Middle frontal gyrus (tissue), 1 donor: ENCODE data around the gene ELF5.
A peak's percentile ranks its signal among the peaks of the same experiment; 100 is the strongest.

Experiments used
- DNase-seq: peaks from one replicate; pipeline ENCODE4 v3.0.0-alpha.2; 2015; ENCODE audit warnings: low spot score; ENCODE audit errors: extremely low spot score

The ELF5 gene

DNA sequence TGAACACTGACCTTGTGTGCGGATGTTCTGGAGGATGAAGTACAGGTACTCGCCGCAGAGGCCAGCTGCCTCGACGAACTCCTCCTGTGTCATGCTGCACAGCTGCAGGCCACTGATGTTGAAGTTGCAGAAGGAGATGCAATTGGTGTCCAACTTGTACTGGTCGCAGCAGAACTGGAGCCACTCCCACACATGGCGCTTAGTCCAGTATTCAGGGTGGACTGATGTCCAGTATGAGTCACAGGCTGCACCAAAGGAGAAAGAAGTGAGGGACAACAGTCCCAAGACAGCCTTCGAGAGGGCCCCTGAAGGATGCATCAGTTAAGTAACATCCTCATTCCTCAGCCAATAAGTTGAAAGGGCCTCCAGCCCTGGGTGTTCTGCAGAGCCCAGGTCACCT, 20.1 kb downstream of the ELF5 start:
- no peak for DNase-seq

DNA sequence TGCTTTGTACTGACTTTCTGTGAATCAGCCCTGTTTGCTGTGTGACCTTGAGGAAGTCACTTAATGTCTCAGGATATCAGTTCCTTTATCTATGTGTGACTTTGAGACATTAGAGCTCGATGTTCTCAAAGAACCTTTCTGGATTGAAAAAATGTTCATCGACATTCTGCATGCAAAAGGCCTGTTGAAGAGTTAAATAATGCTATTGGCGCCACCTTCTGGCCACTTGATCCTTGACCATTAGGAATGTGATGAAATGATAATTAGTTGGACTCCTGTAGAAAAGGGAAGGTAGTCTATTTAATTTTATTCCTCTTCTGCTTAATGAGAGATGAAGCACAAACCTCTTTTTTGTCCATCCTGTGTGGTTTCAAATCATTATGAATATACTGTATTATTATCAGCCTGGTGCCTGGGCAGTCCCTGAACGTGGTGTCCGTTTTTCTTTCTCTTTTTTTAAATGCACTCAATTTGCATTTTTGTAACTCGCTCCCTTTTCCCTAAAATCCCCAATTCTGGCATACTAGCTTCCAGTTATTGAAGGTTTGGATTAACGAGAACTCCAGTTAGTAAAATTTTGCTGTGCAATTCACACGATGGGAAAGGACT, 20.7 kb downstream of the ELF5 start:
- peak; percentile 55 for DNase-seq

DNA sequence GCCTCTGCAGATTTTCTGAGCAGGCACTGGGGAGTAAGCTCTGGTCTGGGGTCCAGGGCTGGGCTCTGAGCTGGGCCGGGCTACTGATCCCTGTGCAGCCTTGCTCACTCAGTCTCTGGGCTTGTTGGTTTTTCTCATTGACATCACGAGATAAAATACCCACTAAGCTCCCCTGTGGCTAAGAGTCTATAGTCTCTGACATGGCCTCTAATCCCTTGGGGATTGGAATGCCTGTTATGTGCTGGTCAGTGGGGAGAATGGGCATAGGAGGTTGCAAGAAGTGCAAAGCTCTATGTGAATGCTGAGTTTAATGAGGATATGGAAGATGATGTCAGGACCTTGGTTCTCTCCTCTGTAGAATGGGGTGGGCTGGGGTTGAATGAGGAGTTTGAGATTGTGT, 23.3 kb downstream of the ELF5 start:
- DNase-seq: no peak

DNA sequence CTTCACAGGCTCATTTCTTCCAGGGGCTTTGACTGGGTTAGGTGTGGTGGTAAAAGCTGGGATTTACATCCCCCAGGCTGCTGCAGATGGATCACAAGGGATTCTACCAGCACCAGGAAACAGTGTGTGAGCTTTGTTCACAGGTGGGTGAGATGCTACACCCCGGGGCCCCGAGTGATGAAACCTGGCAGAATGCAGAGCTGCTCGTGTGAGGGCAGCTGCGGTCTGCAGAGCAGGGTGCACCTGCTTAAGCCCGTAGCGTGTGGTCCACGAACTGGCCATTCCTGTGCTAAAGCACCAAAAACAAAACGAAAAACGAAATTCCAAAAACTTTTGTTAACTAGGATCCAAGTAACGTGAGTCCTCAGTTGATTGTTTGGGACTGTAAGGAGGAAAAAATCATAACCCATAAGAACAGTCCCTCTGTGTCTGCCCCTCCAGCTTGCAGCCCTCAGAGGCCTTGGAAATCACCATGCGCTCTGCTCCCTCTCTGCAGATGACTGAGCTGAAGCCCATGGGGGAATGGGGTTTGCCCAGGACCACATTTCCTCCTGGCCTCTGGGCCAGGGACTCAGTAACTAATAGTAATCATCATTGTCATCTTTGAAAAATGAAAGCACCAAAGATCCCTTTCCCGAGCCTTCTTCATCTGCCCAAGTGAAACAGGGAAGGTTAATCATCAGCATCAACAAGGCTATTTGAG, 24.6 kb downstream of the ELF5 start:
- DNase-seq: no peak

DNA sequence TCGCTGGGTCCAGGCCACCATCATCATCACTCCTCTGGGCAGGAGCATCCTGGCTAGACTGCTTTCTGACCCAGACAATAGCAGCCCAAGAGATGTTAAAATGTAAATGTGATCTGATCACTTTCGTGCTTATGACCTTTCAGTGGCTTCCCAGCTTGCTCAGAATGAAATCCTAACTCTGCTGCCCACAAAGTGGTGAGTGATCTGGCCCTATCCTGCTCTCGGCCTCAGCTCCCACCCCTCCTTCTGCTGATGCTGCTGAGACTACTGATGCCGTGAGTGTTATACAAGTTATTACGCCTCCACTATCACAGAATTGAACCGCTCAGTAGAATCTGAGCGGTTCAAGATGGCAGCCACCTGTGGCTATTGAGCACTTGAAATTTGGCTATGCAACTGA, 26.2 kb downstream of the ELF5 start:
- DNase-seq: no peak

DNA sequence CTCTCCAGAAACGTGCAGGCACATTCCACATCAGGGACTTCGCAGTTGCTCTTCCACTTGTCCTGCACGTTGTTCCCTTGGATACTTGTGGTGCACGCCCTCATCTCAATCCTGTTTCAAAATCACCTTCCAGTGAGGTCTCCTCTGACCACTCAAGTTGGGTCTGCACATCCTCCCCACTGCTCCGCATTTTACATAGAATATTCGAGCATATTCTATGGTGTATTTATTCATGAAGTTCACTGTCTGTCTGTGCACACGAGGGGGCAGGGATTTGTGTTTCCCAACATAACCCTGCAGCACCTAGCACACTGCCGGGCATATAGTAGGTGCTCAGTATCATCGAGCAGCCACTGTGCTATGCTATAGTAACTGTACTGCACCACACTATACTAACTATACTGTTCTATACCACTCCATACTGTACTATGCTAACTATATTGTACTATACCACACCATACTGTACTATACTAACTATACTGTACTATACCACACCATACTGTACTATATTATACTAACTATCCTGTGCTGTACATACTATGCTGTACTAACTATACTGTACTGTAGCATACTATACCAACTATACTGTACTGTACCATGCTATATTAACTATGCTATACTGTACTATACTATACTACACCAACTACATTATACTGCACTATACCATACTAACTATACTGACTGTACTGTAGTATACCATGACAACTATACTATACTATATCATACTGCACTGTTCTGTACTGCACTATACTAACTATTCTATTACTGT, 30.3 kb downstream of the ELF5 start:
- no peak for DNase-seq

DNA sequence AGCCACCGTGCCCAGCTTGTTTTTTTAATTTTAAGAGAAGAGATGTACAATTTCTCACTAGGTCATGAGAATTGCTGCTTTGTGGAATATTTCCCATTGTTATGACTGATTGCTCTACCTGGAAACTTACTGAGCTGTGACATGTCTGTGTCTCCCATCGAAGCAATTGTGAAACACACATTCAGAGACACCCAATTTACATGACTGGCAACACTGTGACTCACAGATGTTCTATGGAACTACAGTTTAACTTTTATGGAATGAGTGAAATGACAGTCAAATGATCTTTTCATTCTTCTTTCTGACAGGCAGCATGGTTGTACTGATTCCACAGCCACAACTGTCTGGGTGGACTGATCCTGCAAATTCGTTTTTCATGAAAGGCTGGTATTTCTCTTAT, 32.3 kb downstream of the ELF5 start:
- no peak for DNase-seq

DNA sequence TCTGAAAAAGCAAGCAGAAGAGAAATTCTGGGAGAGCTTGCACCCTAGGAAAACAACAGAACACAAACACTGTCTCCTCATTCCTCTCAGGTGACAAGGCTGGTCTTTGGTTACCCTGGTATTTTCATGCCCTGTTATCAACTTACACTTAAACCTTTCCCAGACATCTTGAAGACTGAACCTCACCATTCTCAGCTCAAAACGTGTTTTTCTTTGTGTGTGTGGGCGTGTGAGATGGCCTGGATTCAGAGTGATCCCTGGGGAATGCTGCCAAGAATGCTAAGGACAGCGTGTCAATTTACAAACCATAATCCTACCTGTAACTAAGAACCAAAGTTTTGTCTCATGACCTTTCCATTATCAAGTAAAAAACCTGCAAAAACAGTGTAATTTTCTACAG, 33.3 kb downstream of the ELF5 start:
- DNase-seq: no peak

DNA sequence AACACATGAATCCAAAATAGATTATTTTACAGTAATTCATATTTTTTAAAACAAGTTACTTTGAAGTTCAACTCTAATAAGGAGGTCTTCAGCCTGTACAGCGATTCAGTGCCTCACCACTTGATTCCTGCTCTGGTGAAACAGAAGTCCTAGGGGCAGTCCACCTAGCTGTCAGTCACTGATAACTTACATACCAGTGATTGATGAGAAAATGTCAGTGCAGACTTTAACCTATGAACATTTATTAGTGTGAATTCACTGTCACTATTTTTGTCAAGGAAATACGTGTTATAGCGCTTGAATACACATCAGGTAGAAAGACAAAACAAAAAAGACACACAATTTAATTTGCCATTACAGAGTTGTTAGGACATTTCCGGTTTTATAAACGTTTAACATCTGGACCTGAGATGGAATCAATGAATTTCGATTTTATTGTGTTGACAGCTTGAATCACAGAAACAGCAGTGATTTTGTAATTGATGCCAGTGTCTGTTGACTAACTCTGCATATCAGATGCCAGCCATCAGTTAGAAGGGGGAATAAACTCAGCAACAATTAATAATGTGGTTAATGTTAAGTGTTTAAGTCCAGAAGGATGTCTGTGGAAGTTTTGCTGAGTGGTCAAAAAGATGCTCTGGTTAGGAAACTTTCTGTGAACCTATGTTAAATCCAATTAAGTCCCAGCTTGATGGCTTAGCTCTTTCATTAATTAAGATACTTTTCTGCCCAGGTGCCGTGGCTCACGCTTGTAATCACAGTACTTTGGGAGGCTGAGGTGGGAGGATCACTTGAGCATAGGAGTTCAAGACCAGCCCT, 34.5 kb downstream of the ELF5 start:
- DNase-seq: no peak

DNA sequence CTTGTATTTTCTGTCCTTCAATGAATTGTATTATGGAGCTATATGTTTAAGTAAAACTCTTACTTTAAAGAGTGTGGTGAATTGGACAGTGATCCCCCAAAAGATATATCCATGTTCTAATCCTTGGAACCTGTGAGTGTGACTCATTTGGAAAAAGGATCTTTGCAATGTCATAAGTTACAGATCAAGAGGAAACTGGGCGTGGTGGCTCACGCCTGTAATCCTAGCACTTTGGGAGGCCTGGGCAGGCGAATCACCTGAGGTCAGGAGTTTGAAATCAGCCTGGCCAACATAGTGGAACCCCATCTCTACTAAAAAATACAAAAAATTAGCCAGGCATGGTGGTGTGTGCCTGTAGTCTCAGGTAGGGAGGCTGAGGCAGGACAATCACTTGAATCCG, 36.7 kb downstream of the ELF5 start:
- no peak for DNase-seq

DNA sequence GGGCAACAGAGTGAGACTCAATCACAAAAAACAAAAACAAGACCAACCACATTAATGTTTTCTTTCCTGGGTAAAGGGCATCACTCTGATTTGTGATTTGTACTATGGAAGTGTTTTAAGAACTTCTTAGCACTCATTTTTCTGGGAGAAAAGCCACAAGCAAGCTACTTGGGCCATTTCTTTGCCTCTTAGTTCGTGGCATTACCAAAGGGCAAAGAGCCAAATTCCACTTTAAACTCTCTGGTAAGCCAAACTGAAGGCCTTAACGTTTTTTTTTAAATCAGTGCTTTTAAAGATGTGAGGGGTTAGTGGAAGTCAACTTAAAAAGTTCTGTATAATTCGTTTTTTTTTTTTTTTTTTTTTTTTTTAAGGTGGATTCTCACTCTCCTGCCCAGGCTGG, 37.9 kb downstream of the ELF5 start:
- DNase-seq: no peak

DNA sequence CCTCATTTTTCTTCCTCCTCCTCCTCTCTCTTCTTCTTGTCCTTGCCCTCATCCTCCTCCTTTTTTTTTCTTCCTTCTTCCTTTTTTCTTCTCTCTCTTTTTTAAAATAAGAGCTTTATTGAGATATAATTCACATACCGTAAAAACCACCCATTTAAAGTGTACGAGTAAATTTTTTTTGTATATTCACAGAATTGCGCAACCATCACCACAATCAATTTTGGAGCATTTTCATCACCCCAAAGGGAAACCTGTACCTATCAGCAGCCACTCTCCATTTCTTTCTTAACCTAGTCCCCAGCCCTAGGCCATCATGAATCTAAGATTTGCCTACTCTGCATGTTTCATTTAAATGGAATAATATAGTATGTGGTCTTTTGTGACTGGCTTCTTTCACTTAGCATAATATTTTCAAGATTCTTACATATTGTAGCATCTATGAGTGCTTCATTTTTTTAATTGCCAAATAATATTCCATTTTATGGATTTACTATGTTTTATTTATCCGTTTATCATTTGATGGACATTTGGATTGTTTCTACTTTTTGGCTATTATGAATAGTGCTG, 39.9 kb downstream of the ELF5 start:
- no peak for DNase-seq

DNA sequence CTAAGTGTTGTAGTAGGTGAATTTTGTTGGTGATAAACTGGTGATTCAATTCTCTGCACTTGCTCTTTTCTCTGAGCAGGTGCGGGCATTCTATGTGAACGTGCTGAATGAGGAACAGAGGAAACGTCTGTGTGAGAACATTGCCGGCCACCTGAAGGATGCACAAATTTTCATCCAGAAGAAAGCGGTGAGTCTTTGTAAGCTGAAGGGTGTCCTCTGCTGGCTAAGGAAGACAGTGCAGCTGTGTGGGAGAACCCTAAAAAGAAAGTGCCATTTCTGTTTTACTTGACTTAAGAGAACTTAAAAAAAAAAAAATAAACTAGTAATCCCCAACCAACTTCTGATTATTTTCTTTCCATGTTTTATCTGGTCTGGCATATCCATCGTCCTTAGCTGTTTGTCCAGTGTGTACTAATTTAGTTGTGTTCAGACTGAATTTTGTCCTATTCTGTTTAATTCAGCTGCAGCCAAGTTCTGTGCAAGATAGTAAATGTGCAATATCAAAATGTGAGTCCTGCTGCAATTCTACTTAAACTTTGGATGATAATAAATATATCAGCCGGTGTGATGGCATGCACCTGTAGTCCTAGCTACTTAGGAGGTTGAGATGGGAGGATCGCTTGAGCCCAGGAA, 45.3 kb downstream of the ELF5 start:
- DNase-seq: no peak

DNA sequence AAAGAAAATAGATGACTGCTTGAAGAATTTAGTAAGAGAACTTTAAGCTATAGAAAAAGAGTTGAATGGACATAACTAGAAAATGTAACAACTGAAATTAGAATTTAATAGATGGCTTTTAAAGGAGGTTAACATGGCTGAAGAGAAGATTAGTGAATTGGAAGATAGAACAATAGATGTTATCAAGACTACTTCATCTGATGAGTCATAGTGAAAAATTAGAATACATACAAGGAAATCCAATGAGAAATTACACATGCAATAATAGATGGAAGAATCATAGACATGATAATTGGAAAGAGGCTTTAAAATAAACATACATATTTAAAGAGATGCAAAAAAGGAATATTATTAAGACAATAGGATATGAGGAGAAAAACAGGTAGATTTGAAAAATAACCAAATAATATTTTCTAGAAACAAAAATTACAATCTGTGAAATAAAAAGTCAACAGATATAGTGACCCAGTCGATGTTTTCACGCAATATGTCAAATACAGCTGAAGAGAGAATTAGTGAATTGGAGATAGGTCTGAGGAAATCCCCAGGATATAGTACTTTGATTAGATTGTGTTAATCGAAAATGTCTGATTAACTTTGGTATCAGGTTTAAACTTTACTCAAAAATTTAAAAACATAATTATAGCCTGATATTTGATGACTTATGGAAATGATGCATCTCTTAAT, 46.6 kb downstream of the ELF5 start:
- no peak for DNase-seq

DNA sequence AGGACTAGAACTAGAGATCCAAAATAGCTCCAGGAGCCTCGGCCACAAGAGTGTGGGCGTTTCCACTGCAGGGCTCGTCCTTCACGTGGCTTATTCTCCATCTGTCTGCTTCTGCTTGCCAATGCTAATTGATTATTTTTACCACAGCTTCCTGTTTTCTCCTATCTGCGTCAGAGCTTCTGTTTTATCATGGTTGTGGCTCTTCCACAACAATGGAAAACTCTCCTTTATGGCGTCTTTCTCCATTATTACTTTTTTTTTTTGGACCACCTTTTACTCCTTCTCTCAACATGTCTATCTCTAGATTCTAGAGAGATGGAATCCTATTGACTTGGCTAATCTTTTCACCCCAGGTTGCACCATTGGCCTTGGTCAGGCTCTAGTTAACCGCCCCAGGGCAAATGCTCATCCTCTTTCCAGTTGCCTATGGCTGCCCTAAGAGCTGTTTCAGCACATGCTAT, 49.0 kb downstream of the ELF5 start:
- no peak for DNase-seq

DNA sequence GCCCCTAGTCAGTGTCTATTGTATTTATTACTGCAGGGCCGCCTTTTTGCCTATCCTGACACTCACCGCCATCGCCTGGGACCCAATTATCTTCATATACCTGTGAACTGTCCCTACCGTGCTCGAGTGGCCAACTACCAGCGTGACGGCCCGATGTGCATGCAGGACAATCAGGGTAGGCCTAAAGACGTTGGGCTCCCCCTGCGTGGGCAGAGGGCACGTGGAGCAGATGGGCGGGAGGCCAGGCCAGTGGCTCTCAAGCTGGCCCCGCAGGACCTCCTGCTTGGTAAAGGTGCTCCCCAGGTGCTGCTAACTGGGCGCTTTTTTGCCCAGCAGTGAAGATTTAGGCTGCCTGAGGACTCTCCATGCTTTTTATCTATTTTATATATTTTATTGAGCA, 52.4 kb downstream of the ELF5 start:
- DNase-seq: no peak

DNA sequence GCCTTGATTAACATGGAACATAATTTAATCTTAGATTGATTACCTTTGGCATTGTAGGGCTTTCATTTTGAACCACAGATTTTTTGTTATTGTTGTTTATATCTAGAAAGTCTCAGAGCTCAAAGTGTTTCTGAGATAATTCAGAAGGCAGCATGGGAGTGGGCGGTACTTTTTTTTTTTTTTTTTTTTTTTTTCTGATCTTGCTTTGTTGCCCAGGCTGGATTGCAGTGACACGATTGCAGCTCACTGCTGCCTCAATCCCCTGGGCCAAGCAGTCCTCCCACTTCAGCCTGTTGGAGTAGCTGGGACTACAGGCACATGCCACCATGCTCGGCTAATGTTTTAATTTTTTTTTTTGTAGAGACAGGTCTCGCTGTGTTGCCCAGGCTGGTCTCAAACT, 53.3 kb downstream of the ELF5 start:
- DNase-seq: no peak

DNA sequence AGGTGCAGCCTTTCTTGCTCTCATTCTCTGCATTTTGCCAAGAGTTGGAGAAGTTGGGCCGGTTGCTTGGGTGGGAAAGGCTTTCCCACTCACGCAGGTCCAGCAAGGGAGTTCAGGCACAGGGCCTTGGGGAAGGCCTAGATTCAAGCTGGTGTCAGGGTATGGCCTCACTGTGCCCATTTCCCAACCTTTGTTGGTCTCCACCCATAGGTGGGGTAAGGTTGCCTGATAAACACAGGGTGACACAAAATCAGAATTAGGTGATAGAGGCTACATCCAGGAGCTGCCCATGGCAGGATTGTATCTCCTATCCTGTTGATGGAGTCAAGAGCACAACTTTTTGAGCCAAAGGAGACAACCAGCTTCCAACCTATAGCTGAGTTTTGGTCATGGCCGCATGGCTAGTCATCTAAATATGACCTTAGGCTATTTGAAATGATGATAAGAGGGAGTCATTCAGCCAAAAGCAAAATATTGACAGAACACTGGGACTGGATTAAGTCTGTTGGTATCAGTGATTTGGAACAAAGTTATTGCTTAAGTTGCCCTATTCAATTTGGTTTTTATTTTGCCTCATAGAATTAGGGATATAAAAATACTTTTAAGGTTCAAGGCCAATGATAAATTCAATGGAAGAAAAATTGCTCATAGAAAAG, 54.0 kb downstream of the ELF5 start:
- DNase-seq: no peak

DNA sequence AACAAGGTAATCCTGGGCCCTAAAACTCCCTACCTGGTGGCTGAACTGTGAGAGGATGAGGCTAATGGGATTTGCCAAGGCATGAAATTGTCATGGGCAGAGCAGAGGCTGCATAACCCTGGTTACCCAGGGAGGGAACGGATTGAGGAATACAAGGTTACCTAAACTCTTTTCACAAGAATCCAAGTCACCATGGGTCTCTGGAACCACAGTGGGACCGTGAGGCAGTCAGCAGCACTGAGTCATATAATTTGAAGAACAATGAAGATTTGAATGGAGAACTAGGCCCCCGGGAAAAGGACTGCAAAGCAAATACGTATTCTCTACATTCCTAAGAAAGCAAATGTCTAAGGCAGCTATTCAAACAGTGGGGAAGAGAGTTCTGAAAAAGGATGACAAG, 55.1 kb downstream of the ELF5 start:
- no peak for DNase-seq

DNA sequence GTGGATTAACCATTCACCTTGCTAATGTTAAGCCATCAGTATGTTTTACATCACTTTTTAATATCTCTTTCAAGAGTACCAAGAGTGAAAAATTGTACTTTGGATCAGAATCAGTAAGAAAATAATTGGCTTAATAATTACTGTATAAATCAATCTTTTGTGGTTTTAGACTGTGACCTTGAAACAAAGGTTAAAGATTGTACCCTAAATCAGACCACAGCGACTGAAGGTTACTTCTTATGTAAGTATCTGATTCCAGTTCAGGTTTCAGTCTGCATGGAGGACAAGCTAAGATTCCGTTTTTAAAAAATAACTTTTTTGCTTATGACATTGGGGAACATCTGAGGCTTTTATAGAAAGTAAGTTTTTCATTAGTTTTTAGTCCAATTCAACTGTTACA, 56.0 kb downstream of the ELF5 start:
- DNase-seq: no peak
